Endothelial cell of umbilical vein (primary cell): ENCODE results near the gene ZNF827. TPM values are rescaled to one million over a fixed set of nuclear protein-coding genes. Genes with fewer than 3 reads are reported as not detected.

Source experiments
- BruUV-seq: library from RNA; stranded (reverse); fragments of 400-500 nt; replicated peaks from 2 replicates; lab custom pipeline; 2021; lab: Mats Ljungman, UMichigan
- CTCF ChIA-PET: fragments of 300-600, 350-600 bp; sonication (Branson Sonifier 250); formaldehyde crosslinking; loops from one replicate; lab custom pipeline; 2021; ENCODE audit warnings: antibody characterized with exemption, inconsistent platforms; lab: Charles Lee
- POLR2A ChIA-PET: fragments of 300-600, 350-600 bp; sonication (Branson Sonifier 250); formaldehyde crosslinking; loops from one replicate; lab custom pipeline; 2021; ENCODE audit warnings: antibody characterized with exemption, inconsistent platforms; lab: Charles Lee
- DNase-seq: peaks from one replicate; pipeline ENCODE4 v3.0.0-alpha.2; 2011; ENCODE audit warnings: low read depth, low spot score
- FAIRE-seq: peaks from 2 replicates; lab custom pipeline; 2011; peaks lifted over from hg19 to GRCh38; lab: Jason Lieb, UNC
- H2AFZ ChIP-seq: 2 replicates; pipeline ENCODE4 v1.6.0; 2012; ENCODE audit warnings: low read depth, low read length, control low read depth, inconsistent platforms
- H3K27ac ChIP-seq: 2 replicates; pipeline ENCODE4 v1.5.1; 2011; ENCODE audit warnings: low read depth, mild to moderate bottlenecking, control low read depth, low read length, moderate library complexity; ENCODE audit not compliant: insufficient read depth
- H3K27me3 ChIP-seq, 2 experiments: 2 replicates each; pipeline versions ENCODE4 v1.6.0 to v1.6.1; 2011; ENCODE audit warnings: low read length in 2 of 2, mixed read lengths in 1 of 2; ENCODE audit not compliant: control insufficient read depth in 2 of 2, insufficient read depth in 2 of 2
- H3K36me3 ChIP-seq, 2 experiments: 2 replicates in 1 of 2; 3 replicates in 1 of 2; pipeline ENCODE4 v1.5.1; 2011; ENCODE audit warnings: low read length in 2 of 2, mild to moderate bottlenecking in 1 of 2, moderate library complexity in 1 of 2; ENCODE audit not compliant: control insufficient read depth in 2 of 2, insufficient read depth in 2 of 2; ENCODE audit errors: extremely low read depth in 1 of 2
- H3K4me1 ChIP-seq: 3 replicates; pipeline ENCODE4 v1.5.1; 2011; ENCODE audit warnings: mild to moderate bottlenecking, low read length; ENCODE audit not compliant: control insufficient read depth, insufficient read depth; ENCODE audit errors: extremely low read depth
- H3K4me2 ChIP-seq: 2 replicates; pipeline ENCODE4 v1.6.1; 2011; ENCODE audit warnings: low read length, control low read depth, mixed read lengths; ENCODE audit not compliant: insufficient read depth
- H3K4me3 ChIP-seq, 3 experiments: fragments of 200-600 bp in 1 of 3; sonication (generic), shearing (Covaris generic) in 1 of 3; replicated peaks in 1 of 3; 2 replicates each; pipeline ENCODE4 v1.5.1; 2011 to 2016; ENCODE audit warnings: control low read depth in 3 of 3, low read length in 3 of 3, mild to moderate bottlenecking in 2 of 3, inconsistent platforms in 1 of 3, low read depth in 1 of 3, moderate library complexity in 1 of 3; ENCODE audit not compliant: insufficient read depth in 1 of 3
- H3K79me2 ChIP-seq: 2 replicates; pipeline ENCODE4 v1.6.0; 2012; ENCODE audit warnings: low read length, inconsistent platforms; ENCODE audit not compliant: control insufficient read depth, insufficient read depth
- H3K9ac ChIP-seq: replicated peaks from 2 replicates; pipeline ENCODE3; 2011; ENCODE audit warnings: low read length, control low read depth; ENCODE audit not compliant: insufficient read depth; ENCODE audit errors: extremely low read depth
- H3K9me1 ChIP-seq: replicated peaks from 3 replicates; pipeline ENCODE4 v1.6.0; 2011; ENCODE audit warnings: mild to moderate bottlenecking, low read length; ENCODE audit not compliant: control insufficient read depth, insufficient read depth; ENCODE audit errors: extremely low read depth
- H3K9me3 ChIP-seq: replicated peaks from 2 replicates; pipeline ENCODE4 v1.5.1; 2012; ENCODE audit warnings: low read length, inconsistent platforms; ENCODE audit not compliant: control insufficient read depth, insufficient read depth
- H4K20me1 ChIP-seq: replicated peaks from 2 replicates; pipeline ENCODE3; 2011; ENCODE audit warnings: mild to moderate bottlenecking, low read length; ENCODE audit not compliant: control insufficient read depth, insufficient read depth; ENCODE audit errors: extremely low read depth
- CTCF ChIP-seq, 2 donors: IDR thresholded peaks; 1 replicate in 1 of 2; 2 replicates in 1 of 2; pipeline ENCODE4 v1.5.1; 2011; ENCODE audit warnings: low read length in 2 of 2, mild to moderate bottlenecking in 2 of 2, moderate library complexity in 2 of 2, control low read depth in 1 of 2, inconsistent platforms in 1 of 2, low read depth in 1 of 2; ENCODE audit not compliant: insufficient read depth in 1 of 2; ENCODE audit errors: extremely low read depth in 1 of 2
- EZH2 ChIP-seq: IDR thresholded peaks from 2 replicates; pipeline ENCODE4 v1.6.1; 2012; ENCODE audit warnings: borderline replicate concordance, low read depth, mild to moderate bottlenecking, moderate library complexity, low read length, inconsistent platforms; ENCODE audit not compliant: severe bottlenecking
- FOS ChIP-seq: IDR thresholded peaks from 2 replicates; pipeline ENCODE4 v1.6.1; 2011; ENCODE audit warnings: mild to moderate bottlenecking, low read length, moderate library complexity, borderline replicate concordance; ENCODE audit not compliant: insufficient read depth
- GATA2 ChIP-seq: IDR thresholded peaks from 2 replicates; pipeline ENCODE4 v1.7.0; 2011; ENCODE audit warnings: low read depth, mild to moderate bottlenecking, moderate library complexity, mixed read lengths, low read length; ENCODE audit not compliant: insufficient read length, insufficient read depth
- JUN ChIP-seq: IDR thresholded peaks from 2 replicates; pipeline ENCODE4 v1.6.1; 2011; ENCODE audit warnings: borderline replicate concordance, low read depth; ENCODE audit not compliant: insufficient read length, insufficient read depth
- MAX ChIP-seq: IDR thresholded peaks from 2 replicates; pipeline ENCODE4 v1.6.1; 2011; ENCODE audit not compliant: insufficient read depth, insufficient read length
- MYC ChIP-seq: IDR thresholded peaks from one replicate; pipeline ENCODE4 v1.6.1; 2011; ENCODE audit warnings: mild to moderate bottlenecking, low read depth, low read length
- POLR2A ChIP-seq: IDR thresholded peaks from 2 replicates; pipeline ENCODE4 v1.6.1; 2012; ENCODE audit warnings: low read depth, mild to moderate bottlenecking, control low read depth, low read length
- POLR2AphosphoS5 ChIP-seq: IDR thresholded peaks from 2 replicates; pipeline ENCODE4 v1.6.1; 2012; ENCODE audit warnings: low read depth, mild to moderate bottlenecking, control low read depth, low read length, moderate library complexity; ENCODE audit not compliant: insufficient read depth
- dilution Hi-C: fragments of 300-500 bp; cut with MboI; formaldehyde crosslinking; loops from one replicate; pipeline ENCODE4 v1.15.0; 2019; ENCODE audit warnings: low sequenced_read_pairs; ENCODE audit not compliant: extremely low pct_ligation_motif_present
- intact Hi-C: fragments of 100-400 bp; cut with micrococcal nuclease; formaldehyde crosslinking; loops from one replicate; pipeline ENCODE4 v1.10.0; 2022
- polyA plus RNA-seq, 4 experiments: library from polyadenylated mRNA; depleted of rRNA in 3 of 4; stranded (reverse) in 3 of 4; unstranded in 1 of 4; fragments of >200 nt; gene quantifications; 2 replicates each; pipeline versions ENCODE4 v1.2.1 to v1.2.3, GENCODE V29; 2011 to 2012; ENCODE audit warnings: missing spikeins in 1 of 4
- total RNA-seq: library from RNA; stranded (reverse); gene quantifications from 2 replicates; pipeline ENCODE4 v1.2.3, GENCODE V29; 2021

The ZNF827 gene
- total and polyA plus RNA-seq, 2 donors (not counting 3 experiments of a cell fraction or from before 2014, with no cell fraction given): 16.9 to 23.7 TPM

DNA sequence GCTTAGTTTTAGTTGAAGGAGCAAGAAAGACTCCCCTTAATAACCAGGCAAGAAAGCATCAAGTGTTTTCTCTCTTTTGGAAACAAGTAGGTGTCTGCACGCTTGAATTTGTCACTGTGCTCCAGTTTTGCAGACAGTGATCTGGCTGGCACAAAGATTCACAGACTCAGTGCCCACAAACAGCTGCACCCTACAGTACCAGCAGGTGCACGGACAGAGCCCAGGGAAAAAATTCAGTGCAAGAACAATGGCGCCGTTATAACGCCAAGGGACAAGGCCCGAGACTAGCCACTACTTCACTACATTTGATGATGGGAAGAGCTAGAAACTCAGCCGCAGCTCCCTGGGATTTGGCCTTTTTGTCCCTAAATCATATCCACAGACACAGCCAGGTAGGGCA, 56.0 kb downstream of the ZNF827 start:
- dilution Hi-C loops (no loop called here), intact Hi-C loops (no loop called here)
- Histone ChIP-seq H3K9ac (no peak overlapping the region), H2AFZ (no peak overlapping the region), H3K4me1 (peaks cover 12% of the 10 kb centered on the region), H3K9me3 (no peaks in the 10 kb centered on the region), H3K4me3 (no peak overlapping the region), H3K9me1 (no peaks in the 10 kb centered on the region), H3K27me3 (no peaks in the 10 kb centered on the region), H3K27ac (no peak overlapping the region), H3K79me2 (no peaks in the 10 kb centered on the region), H3K36me3 (peaks cover 0 to 6% of the 10 kb centered on the region in 2 experiments), H3K4me2 (no peak overlapping the region), H4K20me1 (no peaks in the 10 kb centered on the region)
- ChIA-PET POLR2A (interaction anchor here (0.7 kb wide), 1 partner anchor 16 kb away, joined by 3 read pairs; no protein-coding TSS in a partner anchor), CTCF (interaction anchor here (1.1 kb wide), 1 partner anchor 53 kb away, joined by 3 read pairs; no protein-coding TSS in a partner anchor)
- no peak for DNase-seq
- no peak for FAIRE-seq
- TF ChIP-seq EZH2 (no peak), CTCF (IDR thresholded peaks at IDR 0.05; ENCODE audit: extremely low read depth in 1 of 2, insufficient read depth in 1 of 2, low read depth in 1 of 2, low read length in 2 of 2) (no peak), GATA2 (no peak), POLR2AphosphoS5 (no peak), MAX (no peak), JUN (no peak), MYC (no peak), POLR2A (no peak), FOS (no peak)
- BruUV-seq: no TSS peak
